Measurements from ENCODE around the gene FBXW8. TPM values are rescaled to one million over a fixed set of nuclear protein-coding genes. Genes with fewer than 3 reads are reported as not detected.

Gene FBXW8
- total RNA-seq, 1 experiment from 2014 or later: 20.6 TPM

GRCh38 chr12:116990971-116991966 lies 80.5 kb downstream of the FBXW8 start:
- no peaks in the 10 kb centered on the region for H3K9me3 ChIP-seq (ENCODE audit: insufficient read depth, low read depth)
- POLR2A ChIA-PET (ENCODE audit: unreplicated experiment): no interaction called here
- no peaks in the 10 kb centered on the region for H3F3A ChIP-seq (ENCODE audit: insufficient read depth, low read depth)
- 0 out of 2 replicates have a peak, but pooled peaks cover 2% of the 10 kb centered on the region for H3K79me2 ChIP-seq (ENCODE audit: low read depth)
- DNase-seq: no peak
- CTCF ChIA-PET: no interaction called here
- intact Hi-C loops (cut with micrococcal nuclease; ENCODE audit: unreplicated experiment): no loop called here
- no peak for TF ChIP-seq EZH2 (IDR thresholded peaks at IDR 0.05; ENCODE audit: low read depth)
- TF ChIP-seq, protein P1, sequence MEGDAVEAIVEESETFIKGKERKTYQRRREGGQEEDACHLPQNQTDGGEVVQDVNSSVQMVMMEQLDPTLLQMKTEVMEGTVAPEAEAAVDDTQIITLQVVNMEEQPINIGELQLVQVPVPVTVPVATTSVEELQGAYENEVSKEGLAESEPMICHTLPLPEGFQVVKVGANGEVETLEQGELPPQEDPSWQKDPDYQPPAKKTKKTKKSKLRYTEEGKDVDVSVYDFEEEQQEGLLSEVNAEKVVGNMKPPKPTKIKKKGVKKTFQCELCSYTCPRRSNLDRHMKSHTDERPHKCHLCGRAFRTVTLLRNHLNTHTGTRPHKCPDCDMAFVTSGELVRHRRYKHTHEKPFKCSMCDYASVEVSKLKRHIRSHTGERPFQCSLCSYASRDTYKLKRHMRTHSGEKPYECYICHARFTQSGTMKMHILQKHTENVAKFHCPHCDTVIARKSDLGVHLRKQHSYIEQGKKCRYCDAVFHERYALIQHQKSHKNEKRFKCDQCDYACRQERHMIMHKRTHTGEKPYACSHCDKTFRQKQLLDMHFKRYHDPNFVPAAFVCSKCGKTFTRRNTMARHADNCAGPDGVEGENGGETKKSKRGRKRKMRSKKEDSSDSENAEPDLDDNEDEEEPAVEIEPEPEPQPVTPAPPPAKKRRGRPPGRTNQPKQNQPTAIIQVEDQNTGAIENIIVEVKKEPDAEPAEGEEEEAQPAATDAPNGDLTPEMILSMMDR (conservative IDR thresholded peaks at IDR 0.05): no peak
- no peaks in the 10 kb centered on the region for H3K4me1 ChIP-seq (replicated peaks; ENCODE audit: insufficient read depth)
- H3K4me3 ChIP-seq: no peak overlapping the region
- H3K9me2 ChIP-seq (ENCODE audit: insufficient read depth): no peaks in the 10 kb centered on the region
- H3K27me3 ChIP-seq (ENCODE audit: insufficient read depth, low read depth): no peaks in the 10 kb centered on the region
- no peaks in the 10 kb centered on the region; the same call in 1 of the 2 replicates for H3K36me3 ChIP-seq (ENCODE audit: low read depth)
- BruUV-seq (replicated peaks): no TSS peak
- no peak overlapping the region for H3K27ac ChIP-seq
- H4K20me1 ChIP-seq (ENCODE audit: insufficient read depth): no peaks in the 10 kb centered on the region; the same call in 1 of the 2 replicates
- H2AFZ ChIP-seq: no peak overlapping the region
- no peak overlapping the region for H3K4me2 ChIP-seq

- Histone ChIP-seq H4K20me1 (ENCODE audit: insufficient read depth) (peaks cover 14% of the 10 kb centered on the region), H3K79me2 (ENCODE audit: low read depth) (0 out of 2 replicates have a peak, but pooled peaks cover 2% of the 10 kb centered on the region), H3K9me2 (ENCODE audit: insufficient read depth) (no peaks in the 10 kb centered on the region), H3K27me3 (ENCODE audit: insufficient read depth, low read depth) (no peaks in the 10 kb centered on the region), H3K4me1 (replicated peaks; ENCODE audit: insufficient read depth) (no peaks in the 10 kb centered on the region), H3K4me2 (no peak overlapping the region), H3K36me3 (ENCODE audit: low read depth) (no peaks in the 10 kb centered on the region; the same call in 1 of the 2 replicates), H3K9me3 (ENCODE audit: insufficient read depth, low read depth) (no peaks in the 10 kb centered on the region), H3K4me3 (no peak overlapping the region), H2AFZ (no peak overlapping the region), H3K27ac (no peak overlapping the region), H3F3A (ENCODE audit: insufficient read depth, low read depth) (no peaks in the 10 kb centered on the region)
- no TSS peak for BruUV-seq (replicated peaks)
- ChIA-PET POLR2A (ENCODE audit: unreplicated experiment) (no interaction called here), CTCF (no interaction called here)
- intact Hi-C loops (cut with micrococcal nuclease; ENCODE audit: unreplicated experiment): no loop called here
- TF ChIP-seq EZH2 (IDR thresholded peaks at IDR 0.05; ENCODE audit: low read depth): no peak
- TF ChIP-seq, protein P1 (conservative IDR thresholded peaks at IDR 0.05): no peak
- DNase-seq: no peak
Observed at GRCh38 chr12:116996093-116996492, 85.3 kb downstream of the FBXW8 start.

- Histone ChIP-seq H3K79me2 (ENCODE audit: low read depth) (0 out of 2 replicates have a peak, but pooled peaks cover 2% of the 10 kb centered on the region), H3K36me3 (ENCODE audit: low read depth) (no peaks in the 10 kb centered on the region; the same call in 1 of the 2 replicates), H3K9me3 (ENCODE audit: insufficient read depth, low read depth) (no peaks in the 10 kb centered on the region), H3K4me1 (replicated peaks; ENCODE audit: insufficient read depth) (no peaks in the 10 kb centered on the region), H3K4me2 (no peak overlapping the region), H3F3A (ENCODE audit: insufficient read depth, low read depth) (no peaks in the 10 kb centered on the region), H2AFZ (no peak overlapping the region), H4K20me1 (ENCODE audit: insufficient read depth) (peaks cover 14% of the 10 kb centered on the region), H3K4me3 (no peak overlapping the region), H3K27ac (no peak overlapping the region), H3K9me2 (ENCODE audit: insufficient read depth) (no peaks in the 10 kb centered on the region), H3K27me3 (ENCODE audit: insufficient read depth, low read depth) (no peaks in the 10 kb centered on the region)
- ChIA-PET POLR2A (ENCODE audit: unreplicated experiment) (no interaction called here), CTCF (no interaction called here)
- DNase-seq: no peak
- no peak for TF ChIP-seq EZH2 (IDR thresholded peaks at IDR 0.05; ENCODE audit: low read depth)
- TF ChIP-seq, protein P1 (conservative IDR thresholded peaks at IDR 0.05): no peak
- no TSS peak for BruUV-seq (replicated peaks)
- intact Hi-C loops (cut with micrococcal nuclease; ENCODE audit: unreplicated experiment): no loop called here
Observed at GRCh38 chr12:116996621-116997020, 85.9 kb downstream of the FBXW8 start.

Measured in PC-9 (cell line).